Thoracic aorta (tissue), 2 donors: Measurements from ENCODE around the gene NRXN3. TPM values are rescaled to one million over a fixed set of nuclear protein-coding genes. Genes with fewer than 3 reads are reported as not detected.

Experiments
- ATAC-seq: fragments of 150-250 bp; one replicate; pipeline ENCODE4 v1.8.0; 2017; ENCODE audit warnings: low read depth; ENCODE audit not compliant: insufficient number of reproducible peaks, low FRiP score
- DNase-seq: peaks from one replicate; pipeline ENCODE4 v3.0.0-alpha.2; 2020; ENCODE audit warnings: low spot score
- H3K27ac ChIP-seq, 2 donors: fragments of 200-600 bp; sonication (generic); 1 replicate in 1 of 2; 2 replicates in 1 of 2; pipeline ENCODE4 v1.5.1; 2016; ENCODE audit warnings: mild to moderate bottlenecking in 2 of 2, moderate library complexity in 2 of 2
- H3K27me3 ChIP-seq: fragments of 200-600 bp; sonication (generic); replicated peaks from 2 replicates; pipeline ENCODE4 v1.6.0; 2016; ENCODE audit warnings: mild to moderate bottlenecking; ENCODE audit not compliant: insufficient read depth
- H3K36me3 ChIP-seq: fragments of 200-600 bp; sonication (generic); one replicate; pipeline ENCODE4 v1.5.1; 2016
- H3K4me1 ChIP-seq, 2 donors: fragments of 200-600 bp; sonication (generic); 1 replicate in 1 of 2; 2 replicates in 1 of 2; pipeline versions ENCODE4 v1.5.1 to v1.6.0; 2016; ENCODE audit warnings: low read depth in 2 of 2, mild to moderate bottlenecking in 1 of 2; ENCODE audit not compliant: control insufficient read depth in 1 of 2
- H3K4me3 ChIP-seq: fragments of 200-600 bp; sonication (generic); 2 replicates; pipeline ENCODE4 v1.5.1; 2016; ENCODE audit warnings: mild to moderate bottlenecking
- H3K9me3 ChIP-seq: fragments of 200-600 bp; sonication (generic); 2 replicates; pipeline ENCODE4 v1.5.1; 2016
- CTCF ChIP-seq: fragments of 200-600 bp; sonication (generic); IDR thresholded peaks from one replicate; pipeline ENCODE4 v1.5.1; 2019; ENCODE audit warnings: antibody characterized with exemption
- total RNA-seq, 2 donors: library from RNA; depleted of rRNA; stranded (reverse); fragments of >200 nt; gene quantifications; one replicate each; pipeline versions ENCODE4 v1.1.0 to v1.2.3, GENCODE V29; 2016

Gene NRXN3
- total RNA-seq, 2 donors from 2014 or later: 5.6 to 33.3 TPM

- H3K9me3 ChIP-seq: no peaks in the 10 kb centered on the region
- no peaks in the 10 kb centered on the region for H3K27me3 ChIP-seq
- no peak for TF ChIP-seq CTCF
- ATAC-seq (no peak), DNase-seq (no peak)
- no peaks in the 10 kb centered on the region for H3K36me3 ChIP-seq
- peaks cover 12 to 27% of the 10 kb centered on the region in 2 donors for H3K4me1 ChIP-seq
- H3K4me3 ChIP-seq: no peak overlapping the region
- H3K27ac ChIP-seq: no peak overlapping the region
Observed at GRCh38 chr14:79089576-79089975, 919.4 kb downstream of the NRXN3 start.

GRCh38 chr14:79090641-79091180 lies 920.5 kb downstream of the NRXN3 start:
- H3K4me1 ChIP-seq: peaks cover 12 to 27% of the 10 kb centered on the region in 2 donors
- no peak overlapping the region for H3K27ac ChIP-seq

GRCh38 chr14:79091381-79091963 lies 921.3 kb downstream of the NRXN3 start:
- Histone ChIP-seq H3K36me3 (no peaks in the 10 kb centered on the region), H3K27ac (no peak overlapping the region), H3K9me3 (no peaks in the 10 kb centered on the region), H3K27me3 (no peaks in the 10 kb centered on the region), H3K4me1 (peaks cover 12 to 27% of the 10 kb centered on the region in 2 donors), H3K4me3 (no peak overlapping the region)
- no peak for TF ChIP-seq CTCF
- DNase-seq: no peak
- no peak for ATAC-seq

More at GRCh38 chr14:79090641-79091180, 920.5 kb downstream of the NRXN3 start:
- H3K36me3 ChIP-seq: no peaks in the 10 kb centered on the region
- no peak overlapping the region for H3K4me3 ChIP-seq
- no peak for TF ChIP-seq CTCF
- ATAC-seq (no peak), DNase-seq (no peak)
- no peaks in the 10 kb centered on the region for H3K9me3 ChIP-seq
- H3K27me3 ChIP-seq: no peaks in the 10 kb centered on the region

GRCh38 chr14:79093531-79093930 lies 923.4 kb downstream of the NRXN3 start:
- Histone ChIP-seq H3K27ac (no peak overlapping the region), H3K4me3 (no peak overlapping the region), H3K27me3 (no peaks in the 10 kb centered on the region), H3K9me3 (no peaks in the 10 kb centered on the region), H3K4me1 (peaks cover 12 to 27% of the 10 kb centered on the region in 2 donors), H3K36me3 (no peaks in the 10 kb centered on the region)
- no peak for TF ChIP-seq CTCF
- DNase-seq (no peak), ATAC-seq (no peak)

GRCh38 chr14:79094951-79095350 lies 924.8 kb downstream of the NRXN3 start:
- no peak overlapping the region for H3K27ac ChIP-seq
- no peaks in the 10 kb centered on the region for H3K27me3 ChIP-seq
- no peaks in the 10 kb centered on the region for H3K9me3 ChIP-seq
- H3K4me1 ChIP-seq: peaks cover 6 to 17% of the 10 kb centered on the region in 2 donors
- H3K4me3 ChIP-seq: no peak overlapping the region
- no peak for ATAC-seq
- H3K36me3 ChIP-seq: no peaks in the 10 kb centered on the region
- no peak for TF ChIP-seq CTCF
- DNase-seq: no peak
